Liver (tissue), 3 donors: ENCODE measurements around the gene CELSR1.

Source experiments
- CTCF ChIP-seq: fragments of 150-350 bp; IDR thresholded peaks from 2 replicates; pipeline ENCODE4 v1.5.1; 2017; ENCODE audit warnings: improper control_type of control experiment, low read depth, low read length; ENCODE audit not compliant: missing input control
- EGR1 ChIP-seq, 2 donors: IDR thresholded peaks; 2 replicates each; pipeline ENCODE4 v1.6.1; 2016 to 2018; ENCODE audit warnings: antibody characterized with exemption in 2 of 2, low read depth in 2 of 2
- FOXA1 ChIP-seq: IDR thresholded peaks from 2 replicates; pipeline ENCODE4 v1.6.1; 2016; ENCODE audit warnings: antibody characterized with exemption
- GABPA ChIP-seq, 2 donors: IDR thresholded peaks in 1 of 2; conservative IDR thresholded peaks in 1 of 2; 2 replicates each; pipeline ENCODE4 v1.6.1; 2016; ENCODE audit warnings: antibody characterized with exemption in 2 of 2, mild to moderate bottlenecking in 1 of 2, moderate library complexity in 1 of 2
- HNF4G ChIP-seq: IDR thresholded peaks from 2 replicates; pipeline ENCODE4 v1.6.1; 2016; ENCODE audit warnings: antibody characterized with exemption
- JUND ChIP-seq, 2 donors: IDR thresholded peaks; 2 replicates each; pipeline ENCODE4 v1.6.1; 2016; ENCODE audit warnings: antibody characterized with exemption in 2 of 2
- MAX ChIP-seq: IDR thresholded peaks from 2 replicates; pipeline ENCODE4 v1.6.1; 2016; ENCODE audit warnings: antibody characterized with exemption
- RAD21 ChIP-seq, 2 donors: IDR thresholded peaks; 2 replicates each; pipeline ENCODE4 v1.6.1; 2016; ENCODE audit warnings: antibody characterized with exemption in 2 of 2, mild to moderate bottlenecking in 2 of 2
- REST ChIP-seq: IDR thresholded peaks from 2 replicates; pipeline ENCODE4 v1.6.1; 2016; ENCODE audit warnings: antibody characterized with exemption, mild to moderate bottlenecking
- SP1 ChIP-seq: IDR thresholded peaks from 2 replicates; pipeline ENCODE4 v1.6.1; 2018; ENCODE audit warnings: antibody characterized with exemption, mild to moderate bottlenecking
- TAF1 ChIP-seq: conservative IDR thresholded peaks from 2 replicates; pipeline ENCODE4 v1.6.1; 2016; ENCODE audit warnings: antibody characterized with exemption, mild to moderate bottlenecking
- YY1 ChIP-seq: IDR thresholded peaks from 2 replicates; pipeline ENCODE4 v1.6.1; 2016; ENCODE audit warnings: antibody characterized with exemption, mild to moderate bottlenecking
- ZBTB33 ChIP-seq: IDR thresholded peaks from 2 replicates; pipeline ENCODE4 v1.6.1; 2016; ENCODE audit warnings: antibody characterized with exemption
- donor health status: healthy.
- donor health status: healthy.

GRCh38 chr22:46411347-46411746, 126.1 kb downstream of the CELSR1 start:
- no peak for TF ChIP-seq CTCF
- no peak for TF ChIP-seq FOXA1
- TF ChIP-seq ZBTB33 = no peak
- TF ChIP-seq GABPA (IDR thresholded peaks at IDR 0.05 in 1 of 2, conservative IDR thresholded peaks at IDR 0.05 in 1 of 2) = no peak
- TF ChIP-seq SP1 = no peak
- no peak for TF ChIP-seq RAD21 (IDR thresholded peaks at IDR 0.05)
- no peak for TF ChIP-seq TAF1
- no peak for TF ChIP-seq REST
- no peak for TF ChIP-seq JUND (IDR thresholded peaks at IDR 0.05)
- TF ChIP-seq MAX = no peak
- no peak for TF ChIP-seq HNF4G
- TF ChIP-seq EGR1 (IDR thresholded peaks at IDR 0.05; ENCODE audit: low read depth in 2 of 2) = no peak
- TF ChIP-seq YY1 = no peak
